DND-41 (cell line): ENCODE measurements around the gene NUDT4.
A peak's percentile ranks its signal among the peaks of the same experiment; 100 is the strongest.
"Not testable (repeated sequence)": the region's sequence is repeated elsewhere in the genome, so short reads cannot be mapped to it uniquely, and the experiment has no call there.

ENCODE experiments used
- ATAC-seq: fragments of 200-7000 bp; cut with Tn5 transposase; 3 replicates; pipeline ENCODE4 v1.9.1; 2021; ENCODE audit warnings: low read depth; ENCODE audit not compliant: insufficient read depth
- DNase-seq: peaks from one replicate; pipeline ENCODE4 v3.0.0-alpha.2; 2020
- H2AFZ ChIP-seq: 2 replicates; pipeline ENCODE4 v1.6.0; 2012; ENCODE audit warnings: low read depth, low read length
- H3K27ac ChIP-seq: 2 replicates; pipeline ENCODE4 v1.5.1; 2012; ENCODE audit warnings: low read length, inconsistent platforms
- H3K27me3 ChIP-seq: fragments of 200-600 bp; sonication (generic); 2 replicates; pipeline ENCODE4 v1.6.0; 2012; ENCODE audit warnings: low read length, mild to moderate bottlenecking, inconsistent platforms; ENCODE audit not compliant: insufficient read depth, poor library complexity
- H3K36me3 ChIP-seq: 2 replicates; pipeline ENCODE4 v1.5.1; 2012; ENCODE audit warnings: low read length, inconsistent platforms; ENCODE audit not compliant: insufficient read depth
- H3K4me1 ChIP-seq: 2 replicates; pipeline ENCODE4 v1.5.1; 2012; ENCODE audit warnings: mild to moderate bottlenecking, low read length; ENCODE audit not compliant: insufficient read depth
- H3K4me2 ChIP-seq: 2 replicates; pipeline ENCODE4 v1.6.0; 2012; ENCODE audit warnings: mild to moderate bottlenecking, moderate library complexity, low read length, inconsistent platforms; ENCODE audit not compliant: insufficient read depth
- H3K4me3 ChIP-seq, 2 experiments: fragments of 200-600 bp in 1 of 2; shearing (Covaris generic) in 1 of 2; 2 replicates each; pipeline ENCODE4 v1.5.1; 2012 to 2016; ENCODE audit warnings: inconsistent platforms in 2 of 2, low read length in 2 of 2, mild to moderate bottlenecking in 2 of 2, low read depth in 1 of 2, moderate library complexity in 1 of 2
- H3K79me2 ChIP-seq: 2 replicates; pipeline ENCODE4 v1.6.0; 2012; ENCODE audit warnings: low read length, inconsistent platforms; ENCODE audit not compliant: insufficient read depth
- H3K9ac ChIP-seq: 2 replicates; pipeline ENCODE4 v1.6.0; 2012; ENCODE audit warnings: low read depth, mild to moderate bottlenecking, inconsistent platforms, low read length, moderate library complexity
- H3K9me3 ChIP-seq: 2 replicates; pipeline ENCODE4 v1.5.1; 2012; ENCODE audit warnings: low read length, moderate library complexity, mild to moderate bottlenecking, inconsistent platforms; ENCODE audit not compliant: insufficient read depth, severe bottlenecking
- H4K20me1 ChIP-seq: 2 replicates; pipeline ENCODE4 v1.6.0; 2012; ENCODE audit warnings: low read length; ENCODE audit not compliant: insufficient read depth
- CTCF ChIP-seq: IDR thresholded peaks from 2 replicates; pipeline ENCODE4 v1.5.1; 2012; ENCODE audit warnings: borderline replicate concordance, low read length, moderate library complexity, mild to moderate bottlenecking; ENCODE audit not compliant: poor library complexity, severe bottlenecking; ENCODE audit errors: extremely low read depth
- EZH2 ChIP-seq: IDR thresholded peaks from 3 replicates; pipeline ENCODE4 v1.6.1; 2012; ENCODE audit warnings: borderline replicate concordance, low read depth, mild to moderate bottlenecking, moderate library complexity, low read length, inconsistent platforms; ENCODE audit not compliant: severe bottlenecking

NUDT4 gene

GRCh38 chr12:93380480-93381121, 2.9 kb downstream of the NUDT4 start:
- no peak for ATAC-seq

GRCh38 chr12:93381161-93381975, 3.6 kb downstream of the NUDT4 start:
- Histone ChIP-seq H3K4me2 (peak overlapping the region; percentile 92), H2AFZ (no peak overlapping the region), H3K4me1 (peaks cover 43% of the 10 kb centered on the region), H3K36me3 (peaks cover 19% of the 10 kb centered on the region), H3K27me3 (no peaks in the 10 kb centered on the region), H3K9ac (peak overlapping the region; percentile 72), H3K27ac (peak overlapping the region; percentile 50; the same call in 1 of the 2 replicates), H3K9me3 (no peaks in the 10 kb centered on the region), H4K20me1 (peaks cover 40% of the 10 kb centered on the region), H3K79me2 (peaks cover 84% of the 10 kb centered on the region), H3K4me3 (peak overlapping the region in 1 of 2 experiments; percentile 80; a peak in 3 of 4 replicates)
- TF ChIP-seq CTCF (no peak), EZH2 (no peak)
- ATAC-seq (no peak), DNase-seq (no peak)

More at GRCh38 chr12:93380480-93381121, 2.9 kb downstream of the NUDT4 start:
- peaks cover 40% of the 10 kb centered on the region for H4K20me1 ChIP-seq
- no peaks in the 10 kb centered on the region for H3K27me3 ChIP-seq
- no peak overlapping the region for H2AFZ ChIP-seq
- H3K27ac ChIP-seq, result peak overlapping the region; percentile 94
- H3K79me2 ChIP-seq, result peaks cover 77% of the 10 kb centered on the region
- H3K4me1 ChIP-seq, result peaks cover 45% of the 10 kb centered on the region
- no peak for TF ChIP-seq EZH2
- TF ChIP-seq CTCF, result peak; percentile 57
- peak overlapping the region; percentile 80 to 84; a peak in 3 of 4 replicates for H3K4me3 ChIP-seq
- H3K36me3 ChIP-seq, result peaks cover 19% of the 10 kb centered on the region
- no peaks in the 10 kb centered on the region for H3K9me3 ChIP-seq
- peak overlapping the region; percentile 72 for H3K9ac ChIP-seq
- no peak for DNase-seq
- peak overlapping the region; percentile 92 for H3K4me2 ChIP-seq

- not testable (repeated sequence) for DNase-seq, ATAC-seq, H3K27me3 ChIP-seq, H3K27ac ChIP-seq, H3K9ac ChIP-seq, H3K9me3 ChIP-seq, H2AFZ ChIP-seq
- H4K20me1 ChIP-seq, result peaks cover 40% of the 10 kb centered on the region
- peak overlapping the region; percentile 92 for H3K4me2 ChIP-seq
- peaks cover 36% of the 10 kb centered on the region for H3K4me1 ChIP-seq
- H3K79me2 ChIP-seq, result peaks cover 90% of the 10 kb centered on the region
- peak overlapping the region in 1 of 2 experiments; percentile 80; a peak in 1 of 4 replicates for H3K4me3 ChIP-seq
- H3K36me3 ChIP-seq, result peaks cover 19% of the 10 kb centered on the region
These were observed 4.3 kb downstream of the NUDT4 start for GRCh38 chr12:93381976-93382437.

- H3K79me2 ChIP-seq, result peaks cover 93% of the 10 kb centered on the region
- no peak for ATAC-seq
- TF ChIP-seq CTCF (no peak), EZH2 (no peak)
- no peaks in the 10 kb centered on the region for H3K4me1 ChIP-seq
- peaks cover 24% of the 10 kb centered on the region for H3K36me3 ChIP-seq
- DNase-seq, result no peak
- H3K4me3 ChIP-seq, result no peak overlapping the region
- H3K4me2 ChIP-seq, result no peak overlapping the region
- no peak overlapping the region for H2AFZ ChIP-seq
- H3K27me3 ChIP-seq, result no peaks in the 10 kb centered on the region
- H3K27ac ChIP-seq, result no peak overlapping the region
- no peaks in the 10 kb centered on the region for H3K9me3 ChIP-seq
- H4K20me1 ChIP-seq, result peaks cover 45% of the 10 kb centered on the region; the same call in 1 of the 2 replicates
- H3K9ac ChIP-seq, result no peak overlapping the region
These were observed 10.1 kb downstream of the NUDT4 start for GRCh38 chr12:93387780-93388179.
